OCI-LY3 (cell line): ENCODE data around the gene ZDHHC19.

ENCODE experiments used
- H2AFZ ChIP-seq: fragments of 200-600, 300-600 bp; shearing (Covaris generic); 2 replicates; pipeline ENCODE4 v1.6.0; 2014; ENCODE audit warnings: antibody characterized with exemption, low read depth, low read length
- H3K27ac ChIP-seq: fragments of 200-600, 300-600 bp; sonication (generic); 2 replicates; pipeline ENCODE4 v1.5.1; 2014; ENCODE audit warnings: mild to moderate bottlenecking, low read length, moderate library complexity, mixed read lengths
- H3K27me3 ChIP-seq: fragments of 200-600, 300-600 bp; sonication (generic); 2 replicates; pipeline ENCODE4 v1.6.1; 2014; ENCODE audit warnings: low read depth, low read length, mixed read lengths
- H3K36me3 ChIP-seq: fragments of 200-600, 300-600 bp; sonication (generic); replicated peaks from 2 replicates; pipeline ENCODE3; 2014; ENCODE audit warnings: low read depth, low read length, mixed read lengths
- H3K4me1 ChIP-seq: fragments of 300-600, 200-600 bp; sonication (generic); 2 replicates; pipeline ENCODE4 v1.6.1; 2014; ENCODE audit warnings: low read length, mixed read lengths
- H3K4me2 ChIP-seq: fragments of 200-600, 300-600 bp; sonication (generic); 2 replicates; pipeline ENCODE4 v1.6.1; 2014; ENCODE audit warnings: low read length, mixed read lengths
- H3K4me3 ChIP-seq: fragments of 300-600, 200-600 bp; sonication (generic); 2 replicates; pipeline ENCODE4 v1.5.1; 2014; ENCODE audit warnings: antibody characterized with exemption, mild to moderate bottlenecking, low read length, moderate library complexity
- H3K79me2 ChIP-seq: fragments of 300-600, 200-600 bp; shearing (Covaris generic); 2 replicates; pipeline ENCODE4 v1.6.1; 2014; ENCODE audit warnings: mild to moderate bottlenecking, low read length, mixed read lengths
- H3K9ac ChIP-seq: fragments of 300-600, 200-600 bp; shearing (Covaris generic); 2 replicates; pipeline ENCODE4 v1.6.0; 2014; ENCODE audit warnings: mild to moderate bottlenecking, low read length, moderate library complexity
- H3K9me3 ChIP-seq: fragments of 200-600, 300-600 bp; shearing (Covaris generic); 2 replicates; pipeline ENCODE4 v1.6.1; 2014; ENCODE audit warnings: low read length, mixed read lengths; ENCODE audit not compliant: insufficient read depth
- H4K20me1 ChIP-seq: fragments of 200-600, 300-600 bp; sonication (generic); 2 replicates; pipeline ENCODE4 v1.6.1; 2016; ENCODE audit warnings: low read length, mixed read lengths; ENCODE audit not compliant: insufficient read depth
- CTCF ChIP-seq: fragments of 200-600, 300-600 bp; sonication (generic); IDR thresholded peaks from 2 replicates; pipeline ENCODE4 v1.5.1; 2014; ENCODE audit warnings: antibody characterized with exemption, low read length, low read depth
- EZH2phosphoT487 ChIP-seq: fragments of 200-600 bp; shearing (Covaris generic); IDR thresholded peaks from 2 replicates; pipeline ENCODE4 v1.6.1; 2018; ENCODE audit warnings: antibody characterized with exemption, mixed run types, low read depth

Gene ZDHHC19

GRCh38 chr3:196210673-196211556, at the start of gene ZDHHC19:
TSS of gene ZDHHC19 (minus strand) at chr3:196211400. CDS start at chr3:196211315, 85 bp downstream.
- Histone ChIP-seq H3K4me2 (no peak within 1 kb of the TSS), H3K27ac (no peak within 1 kb of the TSS), H3K9me3 (no peaks in the 10 kb centered on the region), H2AFZ (no peak within 1 kb of the TSS), H3K9ac (no peak within 1 kb of the TSS), H3K27me3 (no peaks in the 10 kb centered on the region), H3K79me2 (no peaks in the 10 kb centered on the region), H3K4me3 (no peak within 1 kb of the TSS), H3K4me1 (no peaks in the 10 kb centered on the region), H3K36me3 (no peaks in the 10 kb centered on the region), H4K20me1 (no peaks in the 10 kb centered on the region)
- no peak for TF ChIP-seq EZH2phosphoT487
- no peak for TF ChIP-seq CTCF

- H3K79me2 ChIP-seq, result no peaks in the 10 kb centered on the region
- no peak overlapping the region for H3K4me2 ChIP-seq
Measured at GRCh38 chr3:196260784-196261183, 49.6 kb upstream of the ZDHHC19 start.

GRCh38 chr3:196255776-196256175, 44.6 kb upstream of the ZDHHC19 start:
- H3K27ac ChIP-seq, result no peak overlapping the region
- no peaks in the 10 kb centered on the region for H4K20me1 ChIP-seq
- no peaks in the 10 kb centered on the region for H3K79me2 ChIP-seq

More at GRCh38 chr3:196260784-196261183, 49.6 kb upstream of the ZDHHC19 start:
- Histone ChIP-seq H3K4me3 (no peak overlapping the region), H3K27me3 (no peaks in the 10 kb centered on the region), H3K4me1 (no peaks in the 10 kb centered on the region), H3K27ac (no peak overlapping the region), H2AFZ (no peak overlapping the region), H4K20me1 (no peaks in the 10 kb centered on the region; the same call in 1 of the 2 replicates), H3K9ac (no peak overlapping the region), H3K36me3 (peaks cover 7% of the 10 kb centered on the region), H3K9me3 (no peaks in the 10 kb centered on the region)
- TF ChIP-seq CTCF (no peak), EZH2phosphoT487 (no peak)

More at GRCh38 chr3:196255776-196256175, 44.6 kb upstream of the ZDHHC19 start:
- Histone ChIP-seq H3K27me3 (no peaks in the 10 kb centered on the region), H3K4me2 (no peak overlapping the region), H3K4me3 (no peak overlapping the region), H3K4me1 (no peaks in the 10 kb centered on the region), H3K9me3 (no peaks in the 10 kb centered on the region), H3K9ac (no peak overlapping the region), H2AFZ (no peak overlapping the region), H3K36me3 (peaks cover 9% of the 10 kb centered on the region)
- no peak for TF ChIP-seq EZH2phosphoT487
- no peak for TF ChIP-seq CTCF
